Spleen (tissue), 7 donors: ENCODE data around the gene ZNF536.

ENCODE experiments used
- POLR2A ChIP-seq, 3 donors: fragments of 450-650 bp; IDR thresholded peaks; one replicate each; pipeline ENCODE4 v1.5.1; 2017; ENCODE audit warnings: antibody characterized with exemption in 3 of 3, mild to moderate bottlenecking in 1 of 3
- TF ChIP-seq, protein P1 (sequence below), 11 experiments: fragments of 200-600 bp in 7 of 11; fragments of 450-650 bp in 4 of 11; sonication (generic) in 4 of 11; IDR thresholded peaks in 8 of 11; conservative IDR thresholded peaks in 3 of 11; 1 replicate in 7 of 11; 2 replicates in 4 of 11; pipeline versions ENCODE4 v1.4.0 to v1.8.0; 2016 to 2021; ENCODE audit warnings: antibody characterized with exemption in 11 of 11, inconsistent platforms in 4 of 11, mild to moderate bottlenecking in 1 of 11
- donor health status: DM: no; HTN: no; CAD: no; lungs with moderate emphysema.
- donor health status: DM: no; HTN: no; CAD: no.
- donor health status: DM: no; HTN: no; CAD: no.

DNA sequence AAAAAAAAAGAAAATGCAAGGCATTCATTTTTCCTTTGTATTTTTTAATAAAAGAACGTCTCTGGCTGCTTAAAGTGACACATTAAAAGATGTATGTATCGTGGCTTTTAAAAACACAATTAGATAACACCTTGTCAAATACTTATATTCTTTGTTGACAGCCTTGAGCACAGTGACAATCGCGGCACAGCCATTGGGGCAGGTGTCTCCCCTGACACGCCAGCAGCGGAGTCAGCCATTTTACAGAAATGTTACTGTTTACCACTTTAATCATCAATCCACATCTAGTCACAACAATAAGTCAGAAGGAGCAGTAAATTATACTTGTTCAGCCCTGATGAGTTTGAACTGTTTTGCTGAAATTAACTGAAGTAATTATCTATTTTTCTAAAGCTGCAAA lies 224.1 kb downstream of the ZNF536 start:
- TF ChIP-seq, protein P1, sequence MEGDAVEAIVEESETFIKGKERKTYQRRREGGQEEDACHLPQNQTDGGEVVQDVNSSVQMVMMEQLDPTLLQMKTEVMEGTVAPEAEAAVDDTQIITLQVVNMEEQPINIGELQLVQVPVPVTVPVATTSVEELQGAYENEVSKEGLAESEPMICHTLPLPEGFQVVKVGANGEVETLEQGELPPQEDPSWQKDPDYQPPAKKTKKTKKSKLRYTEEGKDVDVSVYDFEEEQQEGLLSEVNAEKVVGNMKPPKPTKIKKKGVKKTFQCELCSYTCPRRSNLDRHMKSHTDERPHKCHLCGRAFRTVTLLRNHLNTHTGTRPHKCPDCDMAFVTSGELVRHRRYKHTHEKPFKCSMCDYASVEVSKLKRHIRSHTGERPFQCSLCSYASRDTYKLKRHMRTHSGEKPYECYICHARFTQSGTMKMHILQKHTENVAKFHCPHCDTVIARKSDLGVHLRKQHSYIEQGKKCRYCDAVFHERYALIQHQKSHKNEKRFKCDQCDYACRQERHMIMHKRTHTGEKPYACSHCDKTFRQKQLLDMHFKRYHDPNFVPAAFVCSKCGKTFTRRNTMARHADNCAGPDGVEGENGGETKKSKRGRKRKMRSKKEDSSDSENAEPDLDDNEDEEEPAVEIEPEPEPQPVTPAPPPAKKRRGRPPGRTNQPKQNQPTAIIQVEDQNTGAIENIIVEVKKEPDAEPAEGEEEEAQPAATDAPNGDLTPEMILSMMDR (IDR thresholded peaks at IDR 0.05 in 8 of 11, conservative IDR thresholded peaks at IDR 0.05 in 3 of 11), result no peak
- TF ChIP-seq POLR2A (IDR thresholded peaks at IDR 0.05), result no peak
